ENCODE data around the gene GRN.

- no peak for TF ChIP-seq CTCF (IDR thresholded peaks at IDR 0.05)
- TF ChIP-seq EP300 (IDR thresholded peaks at IDR 0.05; ENCODE audit: low read depth): no peak
- TF ChIP-seq POLR2AphosphoS5 (IDR thresholded peaks at IDR 0.05): no peak
- no peak for TF ChIP-seq POLR2A (IDR thresholded peaks at IDR 0.05)
Measured at GRCh38 chr17:44327715-44328449, 17.2 kb upstream of the GRN start.
